ENCODE data around the gene TADA2A. TPM values are rescaled to one million over a fixed set of nuclear protein-coding genes. Genes with fewer than 3 reads are reported as not detected.

The TADA2A gene
- total RNA-seq, 4 donors from 2014 or later = 17.6 to 74.1 (median 23.5) TPM

DNA sequence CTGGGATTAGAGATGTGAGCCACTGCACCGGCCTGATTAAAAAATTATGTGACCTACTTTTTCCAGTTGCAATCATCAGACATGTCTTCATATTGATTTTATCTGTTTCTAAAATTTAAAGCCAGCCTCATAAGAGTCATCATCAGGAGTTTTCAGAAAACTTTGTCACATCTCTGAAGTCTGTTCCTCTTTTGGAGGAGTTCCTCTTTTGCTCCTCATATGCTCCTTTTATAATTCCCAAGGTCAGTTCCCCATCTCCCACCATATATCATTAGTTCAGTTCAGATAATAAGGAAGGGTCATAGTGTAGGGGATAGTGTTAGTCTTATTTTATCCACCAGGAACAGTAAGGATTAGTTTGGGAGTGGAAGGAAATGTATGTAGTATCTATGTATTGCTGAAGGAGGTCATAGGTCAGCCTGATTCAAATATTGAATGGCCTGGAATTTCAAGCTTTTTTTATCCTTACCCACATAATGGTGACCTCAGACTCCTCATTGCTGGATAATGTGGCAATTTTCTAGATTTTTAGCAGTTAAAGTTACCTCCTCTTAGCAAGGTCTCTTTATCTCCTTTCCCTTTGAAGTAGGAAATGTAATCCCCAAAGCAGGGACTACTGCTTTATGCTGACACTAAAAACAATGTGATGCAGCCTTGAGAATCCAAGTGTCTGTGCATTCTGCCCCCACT lies 69.2 kb downstream of the TADA2A start:
- H3K36me3 ChIP-seq = peaks cover 0 to 85% (median 0%) of the 10 kb centered on the region in 3 donors
- no peak overlapping the region for H3K27ac ChIP-seq
- WGBS, 2 donors = 80 to 91% methylated on average over 1 of the region's 1 CpG
- H3K4me1 ChIP-seq = peaks cover 0 to 8% (median 0%) of the 10 kb centered on the region in 4 donors
- no peak overlapping the region for H3K4me3 ChIP-seq
- DNase-seq (ENCODE audit: low spot score in 2 of 2) = no peak
- H3K9me3 ChIP-seq = no peaks in the 10 kb centered on the region
- TF ChIP-seq, protein P1, sequence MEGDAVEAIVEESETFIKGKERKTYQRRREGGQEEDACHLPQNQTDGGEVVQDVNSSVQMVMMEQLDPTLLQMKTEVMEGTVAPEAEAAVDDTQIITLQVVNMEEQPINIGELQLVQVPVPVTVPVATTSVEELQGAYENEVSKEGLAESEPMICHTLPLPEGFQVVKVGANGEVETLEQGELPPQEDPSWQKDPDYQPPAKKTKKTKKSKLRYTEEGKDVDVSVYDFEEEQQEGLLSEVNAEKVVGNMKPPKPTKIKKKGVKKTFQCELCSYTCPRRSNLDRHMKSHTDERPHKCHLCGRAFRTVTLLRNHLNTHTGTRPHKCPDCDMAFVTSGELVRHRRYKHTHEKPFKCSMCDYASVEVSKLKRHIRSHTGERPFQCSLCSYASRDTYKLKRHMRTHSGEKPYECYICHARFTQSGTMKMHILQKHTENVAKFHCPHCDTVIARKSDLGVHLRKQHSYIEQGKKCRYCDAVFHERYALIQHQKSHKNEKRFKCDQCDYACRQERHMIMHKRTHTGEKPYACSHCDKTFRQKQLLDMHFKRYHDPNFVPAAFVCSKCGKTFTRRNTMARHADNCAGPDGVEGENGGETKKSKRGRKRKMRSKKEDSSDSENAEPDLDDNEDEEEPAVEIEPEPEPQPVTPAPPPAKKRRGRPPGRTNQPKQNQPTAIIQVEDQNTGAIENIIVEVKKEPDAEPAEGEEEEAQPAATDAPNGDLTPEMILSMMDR (IDR thresholded peaks at IDR 0.05) = no peak
- no peak for TF ChIP-seq EP300 (IDR thresholded peaks at IDR 0.05)
- no peak for TF ChIP-seq POLR2A (IDR thresholded peaks at IDR 0.05)
- H3K27me3 ChIP-seq = no peaks in the 10 kb centered on the region

DNA sequence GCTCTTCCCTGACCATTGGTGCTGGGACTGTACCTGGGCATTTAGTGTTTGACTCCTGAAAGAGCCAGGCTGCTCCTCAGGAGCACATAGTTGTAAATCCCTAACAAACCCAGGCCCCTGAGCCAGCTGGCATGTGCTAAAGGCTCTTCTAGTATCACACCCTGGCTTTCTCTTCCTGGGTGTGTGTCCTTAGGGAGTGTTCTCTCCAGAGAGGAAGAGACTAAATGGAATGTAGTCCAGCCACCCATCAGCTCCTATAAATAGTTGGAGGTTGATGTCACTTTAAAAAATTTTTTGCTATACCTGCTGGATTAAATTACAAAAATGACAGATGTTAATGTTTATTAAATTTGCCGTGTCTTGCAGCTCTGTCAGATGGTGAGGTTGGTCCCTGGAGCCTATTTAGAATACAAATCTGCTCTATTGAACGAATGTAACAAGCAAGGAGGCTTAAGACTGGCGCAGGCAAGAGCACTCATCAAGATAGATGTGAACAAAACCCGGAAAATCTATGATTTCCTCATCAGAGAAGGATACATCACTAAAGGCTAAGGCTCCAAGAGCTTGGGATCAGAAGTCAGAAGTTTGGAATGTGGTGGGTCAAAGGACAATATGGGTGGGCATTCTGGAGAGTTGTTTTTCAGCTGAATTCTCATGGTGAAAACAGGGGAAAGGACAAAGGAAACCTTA lies 69.9 kb downstream of the TADA2A start:
- DNase-seq (ENCODE audit: low spot score in 2 of 2) = no peak
- H3K27ac ChIP-seq = peak overlapping the region in 1 of 4 donors; percentile 58
- 57 to 66% methylated on average over 4 of the region's 4 CpGs for WGBS, 2 donors
- no peaks in the 10 kb centered on the region for H3K27me3 ChIP-seq
- peaks cover 0 to 8% (median 0%) of the 10 kb centered on the region in 4 donors for H3K4me1 ChIP-seq
- H3K36me3 ChIP-seq = peaks cover 0 to 78% (median 0%) of the 10 kb centered on the region in 3 donors
- no peaks in the 10 kb centered on the region for H3K9me3 ChIP-seq
- H3K4me3 ChIP-seq = no peak overlapping the region
- TF ChIP-seq POLR2A (IDR thresholded peaks at IDR 0.05) (no peak), EP300 (IDR thresholded peaks at IDR 0.05) (no peak)
- TF ChIP-seq, protein P1 (IDR thresholded peaks at IDR 0.05) = no peak

DNA sequence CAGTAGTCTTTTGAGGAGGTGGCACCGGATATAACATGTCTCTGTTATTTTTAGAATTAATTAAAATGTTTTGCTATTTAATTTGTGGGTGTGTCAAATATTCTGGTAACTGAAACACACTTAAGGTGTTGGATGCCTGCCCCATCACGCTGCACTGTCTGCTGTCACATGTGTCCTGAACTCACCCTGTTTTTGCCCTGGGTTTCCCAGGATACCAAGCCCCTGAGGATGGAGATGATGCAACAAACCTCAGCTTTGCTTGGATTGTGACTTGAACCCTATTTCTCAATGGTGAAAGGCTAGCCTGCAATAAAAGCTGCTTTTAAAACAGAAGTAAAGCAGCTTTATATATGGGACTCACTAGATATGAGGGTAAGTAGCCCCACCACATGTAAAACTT lies 71.5 kb downstream of the TADA2A start:
- Histone ChIP-seq H3K9me3 (no peaks in the 10 kb centered on the region), H3K27me3 (no peaks in the 10 kb centered on the region), H3K4me3 (no peak overlapping the region), H3K36me3 (peaks cover 0 to 62% (median 0%) of the 10 kb centered on the region in 3 donors), H3K4me1 (peaks cover 0 to 14% (median 0%) of the 10 kb centered on the region in 4 donors), H3K27ac (peak overlapping the region in 1 of 4 donors; percentile 58)
- TF ChIP-seq, protein P1 (IDR thresholded peaks at IDR 0.05) = no peak
- no peak for TF ChIP-seq POLR2A (IDR thresholded peaks at IDR 0.05)
- TF ChIP-seq EP300 (IDR thresholded peaks at IDR 0.05) = peak in 1 of 2 donors; percentile 77
- 61 to 73% methylated on average over 2 of the region's 2 CpGs for WGBS, 2 donors
- DNase-seq (ENCODE audit: low spot score in 2 of 2) = peak; percentile 60 to 66

GRCh38 chr17:37479025-37479424 lies 72.3 kb downstream of the TADA2A start:
- peaks cover 0 to 54% (median 0%) of the 10 kb centered on the region in 3 donors for H3K36me3 ChIP-seq
- no peak for DNase-seq (ENCODE audit: low spot score in 2 of 2)
- TF ChIP-seq POLR2A (IDR thresholded peaks at IDR 0.05) (no peak), EP300 (IDR thresholded peaks at IDR 0.05) (no peak)
- TF ChIP-seq, protein P1 (IDR thresholded peaks at IDR 0.05) = no peak
- WGBS, 2 donors = 91 to 98% methylated on average over 1 of the region's 1 CpG
- no peaks in the 10 kb centered on the region for H3K27me3 ChIP-seq
- peaks cover 0 to 20% (median 0%) of the 10 kb centered on the region in 4 donors for H3K4me1 ChIP-seq
- peak overlapping the region in 1 of 4 donors; percentile 14 for H3K27ac ChIP-seq
- no peak overlapping the region for H3K4me3 ChIP-seq
- no peaks in the 10 kb centered on the region for H3K9me3 ChIP-seq

- H3K4me3 ChIP-seq = no peak overlapping the region
- TF ChIP-seq EP300 (IDR thresholded peaks at IDR 0.05) = no peak
- no peak for TF ChIP-seq POLR2A (IDR thresholded peaks at IDR 0.05)
- TF ChIP-seq, protein P1 (IDR thresholded peaks at IDR 0.05) = no peak
- no peaks in the 10 kb centered on the region for H3K9me3 ChIP-seq
- no peak for DNase-seq (ENCODE audit: low spot score in 2 of 2)
- H3K27me3 ChIP-seq = no peaks in the 10 kb centered on the region
- peaks cover 0 to 20% (median 0%) of the 10 kb centered on the region in 4 donors for H3K4me1 ChIP-seq
- no peak overlapping the region for H3K27ac ChIP-seq
- peaks cover 0 to 40% (median 0%) of the 10 kb centered on the region in 3 donors for H3K36me3 ChIP-seq
- WGBS, 2 donors = 96 to 97% methylated on average over 2 of the region's 2 CpGs
These were observed 73.7 kb downstream of the TADA2A start for GRCh38 chr17:37480427-37480826.
